Fibroblast of lung (primary cell): ENCODE data around the gene SLC7A6. TPM values are rescaled to one million over a fixed set of nuclear protein-coding genes. Genes with fewer than 3 reads are reported as not detected.

ENCODE experiments used
- DNase-seq, 2 donors: peaks; one replicate each; pipeline versions ENCODE4 v3.0.0 to v3.0.0-alpha.2; 2010; ENCODE audit warnings: low read depth in 2 of 2
- H2AFZ ChIP-seq: 2 replicates; pipeline ENCODE4 v1.5.1; 2012; ENCODE audit warnings: low read length, control low read depth, inconsistent platforms
- H3K27ac ChIP-seq: 2 replicates; pipeline ENCODE4 v1.5.1; 2011; ENCODE audit warnings: low read length, control low read depth; ENCODE audit not compliant: insufficient read depth
- H3K27me3 ChIP-seq: 2 replicates; pipeline ENCODE4 v1.5.1; 2011; ENCODE audit warnings: mild to moderate bottlenecking, low read length; ENCODE audit not compliant: control insufficient read depth, insufficient read depth
- H3K36me3 ChIP-seq: 2 replicates; pipeline ENCODE4 v1.5.1; 2011; ENCODE audit warnings: low read length; ENCODE audit not compliant: control insufficient read depth, insufficient read depth
- H3K4me1 ChIP-seq: 2 replicates; pipeline ENCODE4 v1.5.1; 2011; ENCODE audit warnings: low read length; ENCODE audit not compliant: control insufficient read depth, insufficient read depth; ENCODE audit errors: extremely low read depth
- H3K4me2 ChIP-seq: 2 replicates; pipeline ENCODE4 v1.5.1; 2011; ENCODE audit warnings: low read length, control low read depth; ENCODE audit not compliant: insufficient read depth; ENCODE audit errors: extremely low read depth
- H3K4me3 ChIP-seq, 4 experiments: fragments of 200-600 bp in 1 of 4; sonication (generic) in 1 of 4; replicated peaks in 1 of 4; 2 replicates each; pipeline ENCODE4 v1.5.1; 2011 to 2016; ENCODE audit warnings: low read length in 4 of 4, low read depth in 3 of 4, mild to moderate bottlenecking in 3 of 4, control low read depth in 2 of 4, inconsistent platforms in 1 of 4, mixed read lengths in 1 of 4; ENCODE audit not compliant: insufficient read depth in 1 of 4; ENCODE audit errors: control extremely low read depth in 1 of 4
- H3K79me2 ChIP-seq: 2 replicates; pipeline ENCODE4 v1.5.1; 2012; ENCODE audit warnings: mild to moderate bottlenecking, low read length, inconsistent platforms; ENCODE audit not compliant: control insufficient read depth, insufficient read depth
- H3K9ac ChIP-seq: 2 replicates; pipeline ENCODE4 v1.5.1; 2011; ENCODE audit warnings: mild to moderate bottlenecking, low read length, control low read depth; ENCODE audit not compliant: insufficient read depth
- H3K9me3 ChIP-seq: 2 replicates; pipeline ENCODE4 v1.5.1; 2012; ENCODE audit warnings: low read depth, low read length; ENCODE audit not compliant: control insufficient read depth, insufficient read depth
- H4K20me1 ChIP-seq: 2 replicates; pipeline ENCODE4 v1.5.1; 2011; ENCODE audit warnings: low read length; ENCODE audit not compliant: control insufficient read depth, insufficient read depth; ENCODE audit errors: extremely low read depth
- EZH2 ChIP-seq: IDR thresholded peaks from 2 replicates; pipeline ENCODE4 v1.5.1; 2012; ENCODE audit warnings: low read length, control low read depth, mild to moderate bottlenecking; ENCODE audit errors: missing control alignments
- polyA plus RNA-seq, 2 donors: library from polyadenylated mRNA; depleted of rRNA in 1 of 2; stranded (reverse) in 1 of 2; unstranded in 1 of 2; fragments of >200 nt; gene quantifications; 2 replicates each; pipeline ENCODE4 v1.2.1, GENCODE V29; 2011 to 2012; ENCODE audit warnings: missing spikeins in 1 of 2
- total RNA-seq: library from RNA; depleted of rRNA; stranded (reverse); fragments of >200 nt; gene quantifications from 2 replicates; pipeline ENCODE4 v1.2.1, GENCODE V29; 2014
- TF ChIP-seq, protein P1 (sequence below), 2 donors: IDR thresholded peaks in 1 of 2; conservative IDR thresholded peaks in 1 of 2; 1 replicate in 1 of 2; 2 replicates in 1 of 2; pipeline ENCODE4 v1.5.1; 2011 to 2012; ENCODE audit warnings: low read length in 2 of 2, control low read depth in 1 of 2, inconsistent platforms in 1 of 2, low read depth in 1 of 2, mild to moderate bottlenecking in 1 of 2

SLC7A6 gene
- total and polyA plus RNA-seq, 2 donors (not counting 1 experiment from before 2014, with no cell fraction given): 11.9 to 19.0 TPM

DNA sequence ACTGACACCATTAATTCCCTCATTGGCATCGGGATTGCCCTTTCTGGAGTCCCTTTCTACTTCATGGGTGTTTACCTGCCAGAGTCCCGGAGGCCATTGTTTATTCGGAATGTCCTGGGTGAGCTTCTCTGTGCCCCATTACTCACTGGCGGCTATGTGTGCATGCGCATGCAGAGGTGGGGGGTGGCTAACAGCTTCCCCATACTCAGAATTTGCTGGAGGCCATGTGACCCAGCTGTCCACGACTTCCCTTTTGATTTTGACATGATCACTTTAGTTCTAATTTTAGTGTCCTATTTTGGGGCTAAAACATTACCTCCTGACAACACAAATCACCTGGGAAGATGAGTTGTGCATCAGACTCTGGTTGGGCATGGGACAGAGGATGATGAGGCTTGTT lies 32.4 kb downstream of the SLC7A6 start:
- peaks cover 19% of the 10 kb centered on the region for H3K36me3 ChIP-seq
- no peaks in the 10 kb centered on the region for H4K20me1 ChIP-seq
- no peak for TF ChIP-seq EZH2
- TF ChIP-seq, protein P1, sequence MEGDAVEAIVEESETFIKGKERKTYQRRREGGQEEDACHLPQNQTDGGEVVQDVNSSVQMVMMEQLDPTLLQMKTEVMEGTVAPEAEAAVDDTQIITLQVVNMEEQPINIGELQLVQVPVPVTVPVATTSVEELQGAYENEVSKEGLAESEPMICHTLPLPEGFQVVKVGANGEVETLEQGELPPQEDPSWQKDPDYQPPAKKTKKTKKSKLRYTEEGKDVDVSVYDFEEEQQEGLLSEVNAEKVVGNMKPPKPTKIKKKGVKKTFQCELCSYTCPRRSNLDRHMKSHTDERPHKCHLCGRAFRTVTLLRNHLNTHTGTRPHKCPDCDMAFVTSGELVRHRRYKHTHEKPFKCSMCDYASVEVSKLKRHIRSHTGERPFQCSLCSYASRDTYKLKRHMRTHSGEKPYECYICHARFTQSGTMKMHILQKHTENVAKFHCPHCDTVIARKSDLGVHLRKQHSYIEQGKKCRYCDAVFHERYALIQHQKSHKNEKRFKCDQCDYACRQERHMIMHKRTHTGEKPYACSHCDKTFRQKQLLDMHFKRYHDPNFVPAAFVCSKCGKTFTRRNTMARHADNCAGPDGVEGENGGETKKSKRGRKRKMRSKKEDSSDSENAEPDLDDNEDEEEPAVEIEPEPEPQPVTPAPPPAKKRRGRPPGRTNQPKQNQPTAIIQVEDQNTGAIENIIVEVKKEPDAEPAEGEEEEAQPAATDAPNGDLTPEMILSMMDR (conservative IDR thresholded peaks at IDR 0.05 in 1 of 2, IDR thresholded peaks at IDR 0.05 in 1 of 2; ENCODE audit: low read depth in 1 of 2, low read length in 2 of 2): no peak

DNA sequence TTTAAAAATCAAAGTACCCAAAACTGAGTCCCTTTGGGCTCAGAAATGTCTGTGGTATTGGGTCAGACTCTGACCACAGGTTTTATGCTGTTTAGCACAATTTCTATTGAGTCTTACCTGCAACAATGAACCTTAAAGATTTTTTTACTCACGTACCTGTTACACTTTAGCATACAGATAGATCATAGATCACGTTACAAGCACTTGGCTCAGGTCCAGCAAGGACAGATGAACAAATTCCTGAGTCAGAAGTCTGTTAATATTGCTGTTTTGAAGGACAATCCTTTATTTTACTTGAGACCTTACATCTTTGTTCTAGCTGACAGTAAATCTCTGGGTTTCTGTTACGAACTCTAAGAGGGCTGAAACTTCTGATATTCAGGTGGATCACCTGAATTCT lies 33.6 kb downstream of the SLC7A6 start:
- no peak for DNase-seq
- Histone ChIP-seq H3K4me1 (peaks cover 17% of the 10 kb centered on the region), H3K27ac (peak overlapping the region; percentile 30), H2AFZ (no peak overlapping the region), H3K4me2 (no peak overlapping the region), H3K27me3 (no peaks in the 10 kb centered on the region), H4K20me1 (no peaks in the 10 kb centered on the region), H3K4me3 (no peak overlapping the region), H3K79me2 (no peaks in the 10 kb centered on the region), H3K36me3 (peaks cover 28% of the 10 kb centered on the region), H3K9ac (no peak overlapping the region), H3K9me3 (no peaks in the 10 kb centered on the region)
- no peak for TF ChIP-seq EZH2
- TF ChIP-seq, protein P1 (conservative IDR thresholded peaks at IDR 0.05 in 1 of 2, IDR thresholded peaks at IDR 0.05 in 1 of 2; ENCODE audit: low read depth in 1 of 2, low read length in 2 of 2): no peak

More for the DNA sequence above, 32.4 kb downstream of the SLC7A6 start:
- H3K9ac ChIP-seq: no peak overlapping the region
- H2AFZ ChIP-seq: no peak overlapping the region
- H3K4me1 ChIP-seq: peaks cover 17% of the 10 kb centered on the region
- no peaks in the 10 kb centered on the region for H3K9me3 ChIP-seq
- H3K4me3 ChIP-seq: no peak overlapping the region
- no peak overlapping the region for H3K27ac ChIP-seq
- H3K79me2 ChIP-seq: no peaks in the 10 kb centered on the region
- no peaks in the 10 kb centered on the region for H3K27me3 ChIP-seq
- no peak for DNase-seq
- no peak overlapping the region for H3K4me2 ChIP-seq

DNA sequence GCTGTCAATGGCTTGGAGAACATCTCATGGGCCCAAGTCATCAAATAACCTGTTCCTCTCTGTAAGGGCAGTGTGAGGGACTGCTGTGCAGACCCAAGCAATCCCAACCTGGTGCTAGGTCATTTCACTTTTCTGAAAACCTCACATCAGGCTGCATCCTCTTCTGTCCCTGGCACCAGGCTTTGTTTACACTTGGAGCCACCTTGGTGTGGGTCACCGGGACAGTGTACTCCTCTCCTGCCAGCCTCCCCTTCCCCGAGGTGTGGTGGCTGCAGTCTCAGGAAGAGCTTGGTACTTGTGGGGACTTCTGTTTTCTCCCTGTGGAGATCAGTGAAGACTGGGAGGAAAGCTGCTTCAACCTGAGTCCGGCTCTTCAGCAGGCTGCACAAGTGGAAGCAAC lies 34.0 kb downstream of the SLC7A6 start:
- Histone ChIP-seq H3K9ac (no peak overlapping the region), H3K9me3 (no peaks in the 10 kb centered on the region), H3K4me2 (no peak overlapping the region), H3K27ac (peak overlapping the region; percentile 30), H3K79me2 (no peaks in the 10 kb centered on the region), H4K20me1 (no peaks in the 10 kb centered on the region), H3K4me3 (no peak overlapping the region), H3K4me1 (peaks cover 17% of the 10 kb centered on the region), H3K36me3 (peaks cover 29% of the 10 kb centered on the region), H2AFZ (no peak overlapping the region), H3K27me3 (no peaks in the 10 kb centered on the region)
- no peak for TF ChIP-seq EZH2
- TF ChIP-seq, protein P1 (conservative IDR thresholded peaks at IDR 0.05 in 1 of 2, IDR thresholded peaks at IDR 0.05 in 1 of 2; ENCODE audit: low read depth in 1 of 2, low read length in 2 of 2): no peak
- DNase-seq: no peak
